Esophagus squamous epithelium (tissue), 4 donors: ENCODE results near the gene ADCY7.

Experiments used
- CTCF ChIP-seq, 6 experiments: fragments of 450-650 bp in 4 of 6; fragments of 200-600 bp in 2 of 6; sonication (generic) in 2 of 6; IDR thresholded peaks; one replicate each; pipeline ENCODE4 v1.5.1; 2016 to 2019; ENCODE audit warnings: antibody characterized with exemption in 6 of 6, mild to moderate bottlenecking in 4 of 6, moderate library complexity in 4 of 6
- POLR2A ChIP-seq, 4 donors: fragments of 450-650 bp; IDR thresholded peaks; one replicate each; pipeline ENCODE4 v1.6.1; 2017; ENCODE audit warnings: antibody characterized with exemption in 4 of 4, mild to moderate bottlenecking in 4 of 4, moderate library complexity in 3 of 4

GRCh38 chr16:50323335-50324011, 57.1 kb downstream of the ADCY7 start:
- TF ChIP-seq CTCF (IDR thresholded peaks at IDR 0.05): peak in 2 of 6 experiments; percentile 8 to 36
- no peak for TF ChIP-seq POLR2A (IDR thresholded peaks at IDR 0.05)
